ENCODE results near the gene NPR2. TPM values are rescaled to one million over a fixed set of nuclear protein-coding genes. Genes with fewer than 3 reads are reported as not detected.

Gene NPR2
- total and polyA plus RNA-seq, 7 experiments from 2014 or later = 1.0 to 22.2 (median 3.9) TPM

DNA sequence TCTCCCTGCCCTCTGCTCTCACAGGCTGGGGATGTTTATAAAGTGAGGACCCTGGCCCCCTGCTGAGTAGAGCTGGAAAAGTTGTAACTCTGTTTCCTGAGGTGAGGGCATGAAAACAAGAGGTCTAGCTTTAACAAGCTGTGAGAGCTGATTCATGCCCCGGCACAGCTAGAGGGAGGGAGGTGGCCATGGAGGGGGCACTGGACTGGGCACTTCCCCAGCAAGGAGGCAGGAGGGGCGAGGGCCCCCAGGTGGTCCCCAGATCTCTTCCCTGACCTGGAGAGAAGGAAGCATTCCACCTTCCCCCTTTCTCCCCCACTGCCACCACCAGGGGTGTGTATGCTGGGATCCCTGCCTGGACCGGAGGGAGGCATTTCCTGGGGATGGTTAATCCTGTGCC is 37.1 kb upstream of the NPR2 start, which contains the start of gene MSMP:
Gene MSMP (minus strand): TSS at position 13 of the 400 bp plus-strand sequence. CDS start 147 bp downstream, outside the sequence.
- ATAC-seq = no peak

DNA sequence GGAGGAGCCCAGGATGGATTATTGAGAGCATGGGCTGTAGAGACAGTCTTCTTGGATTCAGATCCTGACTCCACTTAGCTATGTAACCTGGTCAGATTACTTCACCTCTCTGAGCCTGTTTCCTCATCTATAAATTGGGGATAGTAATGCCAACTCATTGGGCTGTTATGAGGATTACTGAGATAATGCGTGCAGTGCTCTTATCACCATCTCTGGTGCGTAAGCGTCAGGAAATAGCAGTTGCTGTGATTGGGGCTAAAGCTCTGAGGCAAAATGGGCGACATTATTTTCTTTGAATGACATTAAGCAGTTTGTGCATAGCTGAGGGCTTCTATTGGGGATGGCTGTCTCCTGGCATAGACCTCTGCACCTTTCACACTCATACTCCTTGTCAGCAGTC is 36.3 kb upstream of the NPR2 start:
- no peaks in the 10 kb centered on the region for H3K27me3 ChIP-seq (ENCODE audit: control insufficient read depth in 2 of 2, insufficient read depth in 2 of 2, low read length in 2 of 2)
- DNase-seq = no peak
- Mint-ChIP-seq H3K4me1 (peaks cover 36 to 64% (median 45%) of the 10 kb centered on the region in 7 donors), H3K27ac (peak overlapping the region in 6 of 9 donors; percentile 42 to 98 (median 83)), H3K9me3 (no peaks in the 10 kb centered on the region), H3K27me3 (no peaks in the 10 kb centered on the region), H3K4me3 (peak overlapping the region in 7 of 10 donors; percentile 11 to 89 (median 23)), H3K36me3 (peaks cover 7 to 30% (median 18%) of the 10 kb centered on the region in 5 donors)
- H3K9me3 ChIP-seq (ENCODE audit: control insufficient read depth in 2 of 3, low read length in 3 of 3) = no peaks in the 10 kb centered on the region
- peaks cover 9 to 48% (median 12%) of the 10 kb centered on the region in 3 experiments for H3K36me3 ChIP-seq (ENCODE audit: control insufficient read depth in 2 of 3, insufficient read depth in 3 of 3, low read length in 3 of 3)
- intact Hi-C loops (cut with micrococcal nuclease) = no loop called here
- no peak overlapping the region for H3K4me3 ChIP-seq (ENCODE audit: low read length)
- H3K4me1 ChIP-seq (ENCODE audit: control insufficient read depth in 2 of 2, insufficient read depth in 2 of 2, low read length in 2 of 2) = peaks cover 11 to 13% of the 10 kb centered on the region in 2 donors
- no peak for ATAC-seq
- POLR2A ChIA-PET = interaction anchor here (0.9 to 3.3 kb wide), 6 partner anchors 8 to 59 kb away, joined by 3 to 13 read pairs (median 6); partner anchors contain the start of genes CREB3, HINT2 and TLN1
- no peak overlapping the region for H3K27ac ChIP-seq (ENCODE audit: low read depth, low read length)
- CTCF ChIA-PET = interaction anchor here (0.7 to 2.3 kb wide), 2 partner anchors 19 to 35 kb away, joined by 5 to 12 read pairs; no protein-coding TSS in a partner anchor

More for the DNA sequence above, 37.1 kb upstream of the NPR2 start, which contains the start of gene MSMP:
- Mint-ChIP-seq H3K9me3 (no peaks in the 10 kb centered on the region), H3K4me3 (peak within 1 kb of the TSS in 4 of 10 donors; percentile 11 to 30 (median 18)), H3K27me3 (no peaks in the 10 kb centered on the region), H3K27ac (peak within 1 kb of the TSS in 7 of 9 donors; percentile 20 to 98 (median 81)), H3K36me3 (peaks cover 7 to 26% (median 18%) of the 10 kb centered on the region in 5 donors), H3K4me1 (peaks cover 33 to 65% (median 44%) of the 10 kb centered on the region in 7 donors)
- ChIA-PET CTCF (interaction anchor here (1.0 kb wide), 1 partner anchor 19 kb away, joined by 3 read pairs; no protein-coding TSS in a partner anchor), POLR2A (interaction anchor here (0.8 to 3.3 kb wide), 4 partner anchors 10 to 60 kb away, joined by 3 to 8 read pairs (median 3); partner anchors contain the start of gene HINT2)
- H3K9me3 ChIP-seq (ENCODE audit: control insufficient read depth in 2 of 3, low read length in 3 of 3) = no peaks in the 10 kb centered on the region
- DNase-seq = no peak
- peaks cover 16 to 17% of the 10 kb centered on the region in 2 donors for H3K4me1 ChIP-seq (ENCODE audit: control insufficient read depth in 2 of 2, insufficient read depth in 2 of 2, low read length in 2 of 2)
- H3K36me3 ChIP-seq (ENCODE audit: control insufficient read depth in 2 of 3, insufficient read depth in 3 of 3, low read length in 3 of 3) = peaks cover 9 to 52% (median 12%) of the 10 kb centered on the region in 3 experiments
- H3K4me3 ChIP-seq (ENCODE audit: low read length) = no peak within 1 kb of the TSS
- H3K27ac ChIP-seq (ENCODE audit: low read depth, low read length) = no peak within 1 kb of the TSS
- H3K27me3 ChIP-seq (ENCODE audit: control insufficient read depth in 2 of 2, insufficient read depth in 2 of 2, low read length in 2 of 2) = no peaks in the 10 kb centered on the region
- intact Hi-C loops (cut with micrococcal nuclease) = no loop called here

DNA sequence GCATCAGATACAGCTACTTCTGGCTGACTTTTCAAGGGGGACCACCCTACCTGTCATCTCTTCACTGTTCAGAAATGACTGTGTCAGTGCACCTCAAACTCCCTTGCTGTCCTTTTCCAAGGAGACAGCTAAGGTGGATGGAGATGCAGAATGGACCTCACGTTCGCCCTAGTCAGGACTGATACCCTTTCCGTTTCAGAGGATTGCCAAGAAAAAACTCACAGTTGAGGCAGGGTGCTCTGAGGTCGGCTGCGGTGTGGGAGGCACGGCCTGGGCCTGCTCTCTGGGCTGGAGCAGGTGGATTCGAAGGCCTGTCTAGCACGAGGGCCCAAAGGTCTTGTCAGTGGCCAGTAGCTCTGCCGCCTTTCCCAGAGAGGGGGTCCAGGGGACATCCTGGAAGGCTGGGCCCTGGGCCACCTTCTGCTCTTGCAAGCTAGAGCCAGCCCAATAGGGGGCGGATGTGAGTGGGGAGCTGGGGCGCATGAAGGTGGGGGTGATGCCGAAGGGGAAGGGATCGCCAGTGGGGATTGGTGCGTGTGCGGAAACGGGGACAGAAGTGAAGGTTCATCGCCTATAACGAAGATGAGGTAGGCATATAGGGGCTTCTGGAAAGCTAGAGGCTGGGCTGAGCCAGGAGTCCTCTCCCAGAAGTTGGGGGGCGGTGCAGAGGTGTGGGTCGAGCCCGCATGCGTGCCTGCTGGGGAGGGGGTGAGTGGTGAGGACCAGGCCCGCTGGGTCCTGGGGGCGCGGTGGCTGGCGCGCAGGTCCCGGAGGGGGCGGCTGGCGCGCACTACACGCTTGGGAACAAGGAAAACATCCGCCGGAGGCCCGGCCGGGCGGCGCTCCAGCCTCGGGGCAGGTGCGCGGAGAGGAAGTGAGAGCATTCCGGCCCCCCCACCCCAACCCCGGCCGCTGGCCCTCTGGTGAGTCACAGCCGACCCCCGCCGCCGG is 34.8 kb upstream of the NPR2 start:
- H3K36me3 ChIP-seq (ENCODE audit: control insufficient read depth in 2 of 3, insufficient read depth in 3 of 3, low read length in 3 of 3) = peaks cover 9 to 38% (median 12%) of the 10 kb centered on the region in 3 experiments
- intact Hi-C loops (cut with micrococcal nuclease) = loop anchor here (1.0 to 2.0 kb wide), 11 partner anchors 8 to 152 kb away; partner anchors contain the start of genes CREB3 (in 2 of the 2), HINT2 (in 2 of the 2), TLN1 (in 2 of the 2) and CCDC107 (in 1 of the 2)
- ChIA-PET POLR2A (interaction anchor here (0.6 to 3.3 kb wide), 15 partner anchors 9 to 653 kb away, joined by 3 to 13 read pairs (median 5); partner anchors contain the start of genes CCDC107, CREB3, HINT2 and RMRP), CTCF (interaction anchor here (0.5 to 2.3 kb wide), 14 partner anchors 9 to 140 kb away, joined by 3 to 13 read pairs (median 4); partner anchors contain the start of genes CCDC107, CREB3 and RMRP)
- no peaks in the 10 kb centered on the region for H3K9me3 Mint-ChIP-seq
- H3K27me3 Mint-ChIP-seq = no peaks in the 10 kb centered on the region
- ATAC-seq = peak; percentile 95
- peak overlapping the region; percentile 89 to 100 (median 96) for H3K4me3 Mint-ChIP-seq
- H3K4me1 ChIP-seq (ENCODE audit: control insufficient read depth in 2 of 2, insufficient read depth in 2 of 2, low read length in 2 of 2) = peaks cover 6 to 9% of the 10 kb centered on the region in 2 donors
- H3K4me1 Mint-ChIP-seq = peaks cover 34 to 61% (median 52%) of the 10 kb centered on the region in 7 donors
- peak overlapping the region; percentile 82 for H3K27ac ChIP-seq (ENCODE audit: low read depth, low read length)
- H3K4me3 ChIP-seq (ENCODE audit: low read length) = peak overlapping the region; percentile 92
- H3K9me3 ChIP-seq (ENCODE audit: control insufficient read depth in 2 of 3, low read length in 3 of 3) = no peaks in the 10 kb centered on the region
- H3K27me3 ChIP-seq (ENCODE audit: control insufficient read depth in 2 of 2, insufficient read depth in 2 of 2, low read length in 2 of 2) = no peaks in the 10 kb centered on the region
- H3K36me3 Mint-ChIP-seq = peaks cover 7 to 31% (median 15%) of the 10 kb centered on the region in 5 donors
- H3K27ac Mint-ChIP-seq = peak overlapping the region; percentile 88 to 99 (median 94)
- peak; percentile 58 to 80 (median 75) for DNase-seq

DNA sequence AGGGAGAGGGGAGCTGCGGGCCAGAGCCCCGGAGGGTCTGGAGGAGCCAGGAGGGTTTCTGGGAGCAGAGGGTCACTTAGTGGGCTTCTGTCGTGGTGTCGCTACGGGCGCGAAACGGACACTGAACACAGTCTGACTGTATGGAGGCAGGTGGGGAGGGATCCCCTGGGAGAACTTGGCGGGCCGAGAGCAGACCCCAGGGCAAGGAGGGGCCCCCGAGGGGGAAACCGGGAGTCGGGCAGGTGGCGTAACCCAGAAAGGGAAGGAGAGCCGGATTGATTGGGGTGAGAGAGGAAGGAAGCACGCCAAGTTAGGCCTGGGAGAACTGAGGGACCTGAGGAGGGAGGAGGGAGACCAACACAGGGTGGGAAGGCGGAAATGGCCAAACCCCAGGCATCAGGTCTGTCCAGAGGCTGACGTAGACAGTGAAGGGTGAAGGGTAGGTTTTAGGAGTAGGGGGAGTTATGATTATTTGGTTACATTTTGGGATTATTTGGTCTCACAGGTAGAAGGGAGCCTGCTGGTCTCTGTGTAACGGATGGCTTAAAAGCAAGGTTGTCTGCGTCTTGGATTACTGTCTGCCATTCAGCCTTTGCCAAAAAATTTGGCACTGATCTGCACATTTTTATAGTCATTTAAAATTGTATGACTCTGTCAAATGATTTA is 34.0 kb upstream of the NPR2 start:
- ATAC-seq (peak; percentile 21), DNase-seq (peak in 5 of 9 donors; percentile 4 to 29 (median 11))
- Mint-ChIP-seq H3K4me1 (peaks cover 32 to 67% (median 57%) of the 10 kb centered on the region in 7 donors), H3K27ac (peak overlapping the region; percentile 81 to 99 (median 88)), H3K27me3 (no peaks in the 10 kb centered on the region), H3K4me3 (peak overlapping the region; percentile 89 to 100 (median 94)), H3K9me3 (no peaks in the 10 kb centered on the region), H3K36me3 (peaks cover 3 to 26% (median 11%) of the 10 kb centered on the region in 5 donors)
- POLR2A ChIA-PET = interaction anchor here (0.9 to 2.2 kb wide), 9 partner anchors 8 to 110 kb away, joined by 3 to 11 read pairs (median 6); partner anchors contain the start of genes CCDC107, GBA2, RGP1 and RMRP
- CTCF ChIA-PET = interaction anchor here (0.5 to 2.3 kb wide), 10 partner anchors 10 to 139 kb away, joined by 3 to 13 read pairs (median 4); partner anchors contain the start of genes CCDC107, CREB3 and RMRP
- Histone ChIP-seq H3K9me3 (ENCODE audit: control insufficient read depth in 2 of 3, low read length in 3 of 3) (no peaks in the 10 kb centered on the region), H3K4me3 (ENCODE audit: low read length) (peak overlapping the region; percentile 92), H3K36me3 (ENCODE audit: control insufficient read depth in 2 of 3, insufficient read depth in 3 of 3, low read length in 3 of 3) (peaks cover 9 to 30% (median 12%) of the 10 kb centered on the region in 3 experiments), H3K27ac (ENCODE audit: low read depth, low read length) (peak overlapping the region; percentile 82), H3K4me1 (ENCODE audit: control insufficient read depth in 2 of 2, insufficient read depth in 2 of 2, low read length in 2 of 2) (peaks cover 6 to 9% of the 10 kb centered on the region in 2 donors), H3K27me3 (ENCODE audit: control insufficient read depth in 2 of 2, insufficient read depth in 2 of 2, low read length in 2 of 2) (no peaks in the 10 kb centered on the region)
- intact Hi-C loops (cut with micrococcal nuclease) = loop anchor here (2.0 kb wide), 4 partner anchors 17 to 71 kb away; partner anchors contain the start of genes FAM221B (in 1 of the 2), HINT2 (in 1 of the 2) and TMEM8B (in 1 of the 2)

DNA sequence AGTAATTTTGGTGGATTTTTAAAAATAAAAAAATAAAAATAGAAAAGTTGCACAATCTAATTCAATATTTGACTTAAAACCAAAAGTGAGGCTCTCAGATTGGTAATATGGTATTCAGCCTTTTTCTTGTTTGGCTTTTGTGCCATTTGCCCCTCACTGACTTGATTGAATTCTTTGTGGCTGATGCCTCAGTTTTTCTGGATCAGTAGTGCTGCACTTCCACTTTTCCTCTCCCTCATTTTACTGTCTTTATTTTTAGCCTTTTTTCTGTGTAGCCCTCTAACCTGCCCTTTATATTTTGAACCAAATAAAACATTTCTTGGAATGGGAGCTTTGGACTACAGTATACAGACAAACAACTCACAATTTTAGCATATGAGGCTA is 33.5 kb upstream of the NPR2 start:
- Mint-ChIP-seq H3K4me1 (peaks cover 34 to 67% (median 59%) of the 10 kb centered on the region in 7 donors), H3K36me3 (peaks cover 0 to 21% (median 8%) of the 10 kb centered on the region in 5 donors), H3K4me3 (peak overlapping the region; percentile 73 to 100 (median 94)), H3K27ac (peak overlapping the region; percentile 31 to 98 (median 87)), H3K9me3 (no peaks in the 10 kb centered on the region), H3K27me3 (no peaks in the 10 kb centered on the region)
- Histone ChIP-seq H3K27me3 (ENCODE audit: control insufficient read depth in 2 of 2, insufficient read depth in 2 of 2, low read length in 2 of 2) (no peaks in the 10 kb centered on the region), H3K4me3 (ENCODE audit: low read length) (no peak overlapping the region), H3K27ac (ENCODE audit: low read depth, low read length) (peak overlapping the region; percentile 82), H3K9me3 (ENCODE audit: control insufficient read depth in 2 of 3, low read length in 3 of 3) (no peaks in the 10 kb centered on the region), H3K36me3 (ENCODE audit: control insufficient read depth in 2 of 3, insufficient read depth in 3 of 3, low read length in 3 of 3) (peaks cover 7 to 25% (median 9%) of the 10 kb centered on the region in 3 experiments), H3K4me1 (ENCODE audit: control insufficient read depth in 2 of 2, insufficient read depth in 2 of 2, low read length in 2 of 2) (peaks cover 6 to 9% of the 10 kb centered on the region in 2 donors)
- intact Hi-C loops (cut with micrococcal nuclease) = loop anchor here (2.0 kb wide), 4 partner anchors 17 to 71 kb away; partner anchors contain the start of genes FAM221B (in 1 of the 2), HINT2 (in 1 of the 2) and TMEM8B (in 1 of the 2)
- DNase-seq = no peak
- ATAC-seq = no peak
- ChIA-PET CTCF (no interaction called here), POLR2A (interaction anchor here (0.7 to 1.9 kb wide), 2 partner anchors 8 to 54 kb away, joined by 3 to 8 read pairs; partner anchors contain the start of genes GBA2, RGP1 and SPAG8)
